ENCODE results near the gene INSR. TPM values are rescaled to one million over a fixed set of nuclear protein-coding genes. Genes with fewer than 3 reads are reported as not detected.

INSR gene
- polyA plus RNA-seq, 2 of the 4 experiments (the other 2 are of a cell fraction): 1.8 to 3.3 TPM

DNA sequence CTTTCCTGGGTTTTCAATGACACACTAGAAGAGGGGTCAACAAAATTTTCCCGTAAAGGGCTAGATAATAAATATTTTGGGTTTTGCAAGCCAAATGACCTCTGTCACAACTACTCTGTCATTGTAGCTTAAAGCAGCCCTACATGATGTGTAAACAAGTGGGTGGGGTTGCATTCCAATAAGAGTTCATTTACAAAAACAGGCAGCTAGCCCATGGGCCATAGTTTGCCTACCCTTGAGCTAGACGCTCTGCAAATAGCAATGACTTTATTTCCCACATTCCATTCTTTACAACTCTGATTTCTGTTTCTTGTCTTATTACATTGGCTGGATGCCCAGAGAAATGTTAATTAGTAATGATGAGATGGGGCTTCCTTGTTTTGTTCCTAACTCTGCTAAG lies 148.7 kb downstream of the INSR start:
- Histone ChIP-seq H3K4me2 (no peak overlapping the region), H3K4me1 (no peaks in the 10 kb centered on the region), H3K27ac (no peak overlapping the region), H3K4me3 (no peak overlapping the region), H3K9me3 (0 out of 3 replicates have a peak, but pooled peaks cover 13% of the 10 kb centered on the region)
- CTCF ChIA-PET: interaction anchor here (0.6 to 2.1 kb wide), 4 partner anchors 43 to 1008 kb away, joined by 4 to 6 read pairs (median 6); no protein-coding TSS in a partner anchor
- ATAC-seq: no peak
- TF ChIP-seq MYC (IDR thresholded peaks at IDR 0.05; ENCODE audit: borderline replicate concordance, low read length) (no peak), NFE2L2 (conservative IDR thresholded peaks at IDR 0.05; ENCODE audit: low read length) (no peak)
- 21% methylated on average over 2 of the region's 2 CpGs for WGBS (ENCODE audit: missing lambda C conversion rate)
- peak in 1 of 2 experiments; percentile 32 for DNase-seq (ENCODE audit: low read depth in 1 of 2, low spot score in 1 of 2)
- no peak for FAIRE-seq
- POLR2A ChIA-PET: no interaction called here

DNA sequence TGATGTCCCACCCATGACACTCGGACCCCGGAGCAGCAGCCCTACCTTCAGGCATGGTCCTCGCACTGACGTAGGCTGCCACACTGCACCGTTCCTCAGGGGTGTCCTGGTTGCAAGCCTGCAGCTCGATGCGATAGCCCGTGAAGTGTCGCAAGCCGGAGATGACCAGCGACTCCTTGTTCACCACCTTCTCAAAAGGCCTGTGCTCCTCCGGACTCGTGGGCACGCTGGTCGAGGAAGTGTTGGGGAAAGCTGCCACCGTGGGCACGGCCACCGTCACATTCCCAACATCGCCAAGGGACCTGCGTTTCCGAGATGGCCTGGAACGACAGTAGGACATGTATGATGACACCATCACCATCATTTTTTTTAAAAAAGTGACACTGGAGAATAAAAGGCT lies 151.4 kb downstream of the INSR start:
- POLR2A ChIA-PET: no interaction called here
- CTCF ChIA-PET: interaction anchor here (0.9 kb wide), 1 partner anchor 52 kb away, joined by 5 read pairs; no protein-coding TSS in a partner anchor
- no peak for TF ChIP-seq NPAS2 (CRISPR knock-in tag; IDR thresholded peaks at IDR 0.05; ENCODE audit: borderline replicate concordance)
- TF ChIP-seq POLR2AphosphoS2 (conservative IDR thresholded peaks at IDR 0.05; ENCODE audit: low read length): no peak
- TF ChIP-seq POLR2A (IDR thresholded peaks at IDR 0.05; ENCODE audit: low read length): no peak
- no peak for TF ChIP-seq CHD4 (IDR thresholded peaks at IDR 0.05; ENCODE audit: borderline replicate concordance)
- TF ChIP-seq FOXS1 (CRISPR knock-in tag; IDR thresholded peaks at IDR 0.05): no peak
- no peak for TF ChIP-seq FOSL2 (IDR thresholded peaks at IDR 0.05)
- TF ChIP-seq FOSL2 (CRISPR knock-in tag; IDR thresholded peaks at IDR 0.05): no peak
- no peak for TF ChIP-seq RFX5 (IDR thresholded peaks at IDR 0.05)
- TF ChIP-seq, protein P1, sequence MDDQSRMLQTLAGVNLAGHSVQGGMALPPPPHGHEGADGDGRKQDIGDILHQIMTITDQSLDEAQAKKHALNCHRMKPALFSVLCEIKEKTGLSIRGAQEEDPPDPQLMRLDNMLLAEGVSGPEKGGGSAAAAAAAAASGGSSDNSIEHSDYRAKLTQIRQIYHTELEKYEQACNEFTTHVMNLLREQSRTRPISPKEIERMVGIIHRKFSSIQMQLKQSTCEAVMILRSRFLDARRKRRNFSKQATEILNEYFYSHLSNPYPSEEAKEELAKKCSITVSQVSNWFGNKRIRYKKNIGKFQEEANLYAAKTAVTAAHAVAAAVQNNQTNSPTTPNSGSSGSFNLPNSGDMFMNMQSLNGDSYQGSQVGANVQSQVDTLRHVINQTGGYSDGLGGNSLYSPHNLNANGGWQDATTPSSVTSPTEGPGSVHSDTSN (IDR thresholded peaks at IDR 0.05): no peak
- no peak for TF ChIP-seq RAD21 (conservative IDR thresholded peaks at IDR 0.05 in 1 of 2, IDR thresholded peaks at IDR 0.05 in 1 of 2)
- no peak for TF ChIP-seq CHD2 (IDR thresholded peaks at IDR 0.05; ENCODE audit: low read length, partially characterized antibody)
- no peak for TF ChIP-seq MAZ (IDR thresholded peaks at IDR 0.05; ENCODE audit: borderline replicate concordance, low read depth, low read length)
- no peak for TF ChIP-seq TFCP2L1 (CRISPR knock-in tag; IDR thresholded peaks at IDR 0.05)
- no peak for TF ChIP-seq NFE2L2 (conservative IDR thresholded peaks at IDR 0.05; ENCODE audit: low read length)
- TF ChIP-seq GATA3 (IDR thresholded peaks at IDR 0.05; ENCODE audit: borderline replicate concordance): no peak
- TF ChIP-seq, protein P2, sequence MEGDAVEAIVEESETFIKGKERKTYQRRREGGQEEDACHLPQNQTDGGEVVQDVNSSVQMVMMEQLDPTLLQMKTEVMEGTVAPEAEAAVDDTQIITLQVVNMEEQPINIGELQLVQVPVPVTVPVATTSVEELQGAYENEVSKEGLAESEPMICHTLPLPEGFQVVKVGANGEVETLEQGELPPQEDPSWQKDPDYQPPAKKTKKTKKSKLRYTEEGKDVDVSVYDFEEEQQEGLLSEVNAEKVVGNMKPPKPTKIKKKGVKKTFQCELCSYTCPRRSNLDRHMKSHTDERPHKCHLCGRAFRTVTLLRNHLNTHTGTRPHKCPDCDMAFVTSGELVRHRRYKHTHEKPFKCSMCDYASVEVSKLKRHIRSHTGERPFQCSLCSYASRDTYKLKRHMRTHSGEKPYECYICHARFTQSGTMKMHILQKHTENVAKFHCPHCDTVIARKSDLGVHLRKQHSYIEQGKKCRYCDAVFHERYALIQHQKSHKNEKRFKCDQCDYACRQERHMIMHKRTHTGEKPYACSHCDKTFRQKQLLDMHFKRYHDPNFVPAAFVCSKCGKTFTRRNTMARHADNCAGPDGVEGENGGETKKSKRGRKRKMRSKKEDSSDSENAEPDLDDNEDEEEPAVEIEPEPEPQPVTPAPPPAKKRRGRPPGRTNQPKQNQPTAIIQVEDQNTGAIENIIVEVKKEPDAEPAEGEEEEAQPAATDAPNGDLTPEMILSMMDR (IDR thresholded peaks at IDR 0.05): no peak
- TF ChIP-seq, protein P3, sequence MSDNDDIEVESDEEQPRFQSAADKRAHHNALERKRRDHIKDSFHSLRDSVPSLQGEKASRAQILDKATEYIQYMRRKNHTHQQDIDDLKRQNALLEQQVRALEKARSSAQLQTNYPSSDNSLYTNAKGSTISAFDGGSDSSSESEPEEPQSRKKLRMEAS (IDR thresholded peaks at IDR 0.05): no peak
- FAIRE-seq (no peak), DNase-seq (ENCODE audit: low read depth in 1 of 2, low spot score in 1 of 2) (no peak), ATAC-seq (no peak)
- 89% methylated on average over 22 of the region's 22 CpGs for WGBS (ENCODE audit: missing lambda C conversion rate)
- H3K4me3 ChIP-seq: no peak overlapping the region
- 0 out of 3 replicates have a peak, but pooled peaks cover 13% of the 10 kb centered on the region for H3K9me3 ChIP-seq
- no peak overlapping the region for H3K27ac ChIP-seq
- H3K4me2 ChIP-seq: no peak overlapping the region
- H3K4me1 ChIP-seq: no peaks in the 10 kb centered on the region

DNA sequence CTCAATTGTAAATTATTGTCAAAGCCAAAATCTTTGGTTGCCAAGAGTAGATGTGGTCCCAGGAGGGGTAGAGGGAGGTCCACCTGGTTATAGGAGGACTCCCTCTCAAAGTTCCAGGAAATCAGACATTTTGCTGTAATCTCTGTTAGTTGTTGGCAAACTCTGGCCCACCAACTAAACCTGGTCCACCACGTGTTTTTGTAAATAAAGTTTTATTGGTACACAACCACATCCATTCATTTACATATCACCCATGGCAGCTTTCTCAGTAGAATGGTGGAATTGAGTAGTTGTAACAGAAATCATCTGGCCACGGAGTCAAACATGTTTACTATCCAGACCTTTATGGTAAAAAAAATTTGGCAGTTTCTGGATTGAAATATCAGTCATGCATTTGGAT lies 154.1 kb downstream of the INSR start:
- no peaks in the 10 kb centered on the region for H3K9me3 ChIP-seq
- DNase-seq (ENCODE audit: low read depth in 1 of 2, low spot score in 1 of 2) (no peak), ATAC-seq (no peak), FAIRE-seq (no peak)
- TF ChIP-seq HOXB5 (CRISPR knock-in tag; IDR thresholded peaks at IDR 0.05) (no peak), ZNF302 (CRISPR knock-in tag; IDR thresholded peaks at IDR 0.05) (no peak), EHMT2 (IDR thresholded peaks at IDR 0.05; ENCODE audit: low read depth) (no peak), TP53 (CRISPR knock-in tag; IDR thresholded peaks at IDR 0.05) (no peak), POLR2A (IDR thresholded peaks at IDR 0.05; ENCODE audit: low read length) (no peak), HDAC2 (IDR thresholded peaks at IDR 0.05) (no peak), CHD2 (IDR thresholded peaks at IDR 0.05; ENCODE audit: low read length, partially characterized antibody) (no peak), SMC3 (IDR thresholded peaks at IDR 0.05) (no peak)
- TF ChIP-seq, protein P4, sequence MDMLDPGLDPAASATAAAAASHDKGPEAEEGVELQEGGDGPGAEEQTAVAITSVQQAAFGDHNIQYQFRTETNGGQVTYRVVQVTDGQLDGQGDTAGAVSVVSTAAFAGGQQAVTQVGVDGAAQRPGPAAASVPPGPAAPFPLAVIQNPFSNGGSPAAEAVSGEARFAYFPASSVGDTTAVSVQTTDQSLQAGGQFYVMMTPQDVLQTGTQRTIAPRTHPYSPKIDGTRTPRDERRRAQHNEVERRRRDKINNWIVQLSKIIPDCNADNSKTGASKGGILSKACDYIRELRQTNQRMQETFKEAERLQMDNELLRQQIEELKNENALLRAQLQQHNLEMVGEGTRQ (IDR thresholded peaks at IDR 0.05): no peak
- TF ChIP-seq, protein P3 (IDR thresholded peaks at IDR 0.05): no peak
- TF ChIP-seq, protein P5, sequence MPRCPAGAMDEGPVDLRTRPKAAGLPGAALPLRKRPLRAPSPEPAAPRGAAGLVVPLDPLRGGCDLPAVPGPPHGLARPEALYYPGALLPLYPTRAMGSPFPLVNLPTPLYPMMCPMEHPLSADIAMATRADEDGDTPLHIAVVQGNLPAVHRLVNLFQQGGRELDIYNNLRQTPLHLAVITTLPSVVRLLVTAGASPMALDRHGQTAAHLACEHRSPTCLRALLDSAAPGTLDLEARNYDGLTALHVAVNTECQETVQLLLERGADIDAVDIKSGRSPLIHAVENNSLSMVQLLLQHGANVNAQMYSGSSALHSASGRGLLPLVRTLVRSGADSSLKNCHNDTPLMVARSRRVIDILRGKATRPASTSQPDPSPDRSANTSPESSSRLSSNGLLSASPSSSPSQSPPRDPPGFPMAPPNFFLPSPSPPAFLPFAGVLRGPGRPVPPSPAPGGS (IDR thresholded peaks at IDR 0.05): no peak
- ChIA-PET POLR2A (no interaction called here), CTCF (interaction anchor here (2.5 to 4.2 kb wide), 2 partner anchors 9 to 201 kb away, joined by 6 to 16 read pairs; no protein-coding TSS in a partner anchor)
- no peak overlapping the region for H3K4me3 ChIP-seq
- WGBS (ENCODE audit: missing lambda C conversion rate): 77% methylated on average over 2 of the region's 2 CpGs
- H3K4me1 ChIP-seq: peaks cover 8% of the 10 kb centered on the region
- no peak overlapping the region for H3K27ac ChIP-seq
- H3K4me2 ChIP-seq: no peak overlapping the region

Measured in A549 (cell line).